HG03064 (cell line): Measurements from ENCODE around the gene EEF1AKMT1.
"Not testable (repeated sequence)": the region's sequence is repeated elsewhere in the genome, so short reads cannot be mapped to it uniquely, and the experiment has no call there.

ENCODE experiments used
- ATAC-seq: cut with Tn5 transposase; IDR thresholded peaks from one replicate; pipeline ENCODE4 v1.9.1; 2021; ENCODE audit warnings: low read depth; ENCODE audit not compliant: unreplicated experiment

Gene EEF1AKMT1

DNA sequence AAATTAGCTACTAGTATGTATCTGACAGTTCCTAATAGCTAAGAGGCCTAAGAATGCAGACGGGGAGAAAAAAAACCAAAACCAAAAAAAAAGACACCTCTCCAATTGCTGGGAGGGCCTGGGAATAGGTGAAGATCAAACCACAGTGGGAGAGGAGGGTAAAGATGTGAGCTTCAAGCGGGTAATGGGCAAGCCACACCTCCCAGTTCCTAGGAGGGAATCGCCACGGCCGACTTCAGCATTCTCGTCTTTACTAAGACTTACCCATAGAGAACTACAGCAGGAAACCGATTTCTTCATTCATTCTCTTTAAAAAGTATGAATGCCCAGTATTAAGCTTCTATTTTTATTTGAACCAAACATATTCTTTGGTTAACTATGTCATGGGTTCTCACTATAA is 5.6 kb upstream of the EEF1AKMT1 start:
- no peak for ATAC-seq

DNA sequence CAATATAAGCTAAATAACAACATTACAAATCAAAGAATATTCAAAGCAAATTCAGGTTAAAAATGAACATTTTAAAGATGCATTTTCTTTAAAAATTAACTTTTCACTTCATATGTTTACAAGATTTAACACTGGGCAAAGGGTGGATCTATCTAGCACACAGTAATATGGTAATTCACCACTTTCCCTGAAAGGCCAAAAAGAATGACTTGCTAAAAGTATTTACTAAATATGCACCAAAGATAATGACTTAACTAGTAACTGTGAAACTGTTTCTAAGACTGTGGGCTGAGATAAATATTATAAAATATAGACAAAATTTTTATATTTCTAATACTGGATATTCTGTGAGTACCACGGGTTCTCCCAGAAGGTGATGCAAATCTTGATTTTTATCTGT is 4.5 kb upstream of the EEF1AKMT1 start:
- no peak for ATAC-seq

DNA sequence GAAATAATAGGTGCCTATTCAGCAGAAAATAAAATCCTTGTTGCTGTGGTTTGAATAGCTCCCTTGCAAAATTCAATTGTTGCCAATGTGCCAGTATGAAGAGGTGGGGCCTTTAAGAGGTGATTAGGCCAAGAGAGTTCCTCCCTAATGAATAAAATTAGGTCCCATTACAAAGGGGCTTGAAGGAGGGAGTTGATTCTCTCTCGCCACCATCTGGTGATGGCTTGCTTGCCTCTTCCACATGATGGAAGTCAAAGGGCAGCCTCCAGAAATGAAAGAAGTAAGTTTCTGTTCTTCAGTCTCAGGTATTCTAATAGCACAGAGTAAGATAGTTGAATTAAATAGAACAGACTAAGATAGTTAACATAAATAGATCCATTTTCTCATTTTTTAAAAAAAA is 3.0 kb upstream of the EEF1AKMT1 start:
- ATAC-seq = no peak

DNA sequence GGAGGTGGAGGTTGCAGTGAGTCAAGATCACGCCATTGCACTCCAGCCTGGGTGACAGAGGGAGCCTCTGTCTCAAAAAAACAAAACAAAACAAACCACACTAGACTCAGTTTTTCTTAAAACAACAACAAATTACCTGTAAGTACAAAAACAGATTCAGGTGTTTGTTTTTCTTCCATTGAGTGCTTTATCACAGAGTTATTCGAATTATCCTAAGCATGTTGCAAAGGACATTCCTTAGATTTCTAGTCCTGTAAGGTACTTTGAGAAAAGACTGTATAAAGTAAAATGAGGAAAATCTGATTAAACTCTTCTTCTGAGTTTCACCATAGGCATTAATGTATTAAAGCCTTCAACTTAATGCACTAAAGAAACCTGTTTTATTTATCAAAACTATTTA is 2.2 kb upstream of the EEF1AKMT1 start:
- no peak for ATAC-seq

GRCh38 chr13:20774746-20775145 is 985 bp upstream of the EEF1AKMT1 start:
- no peak for ATAC-seq

- no peak for ATAC-seq
Observed at GRCh38 chr13:20772401-20773131, 1.2 kb downstream of the EEF1AKMT1 start.

GRCh38 chr13:20769834-20770233 is 3.9 kb downstream of the EEF1AKMT1 start:
- ATAC-seq = no peak

DNA sequence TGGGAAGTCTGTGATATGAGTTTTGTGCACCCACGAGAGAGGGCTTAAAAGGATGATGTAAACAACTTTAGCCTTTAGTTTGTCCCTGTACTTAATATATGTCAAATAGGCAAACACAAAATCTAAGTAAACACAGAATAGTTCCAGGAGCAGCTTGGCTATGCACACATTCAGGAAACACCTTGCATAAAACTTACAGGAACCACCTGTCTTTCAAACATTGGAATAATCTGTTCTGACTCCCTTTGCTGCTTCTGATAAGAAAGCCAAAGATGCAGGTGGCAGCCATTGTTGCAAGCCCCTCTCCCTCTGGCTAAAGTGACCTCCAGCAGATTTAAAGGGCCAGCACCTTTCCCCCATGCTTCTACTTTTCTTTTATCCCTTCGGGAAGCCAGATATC is 4.7 kb downstream of the EEF1AKMT1 start:
- no peak for ATAC-seq

- no peak for ATAC-seq
Observed at GRCh38 chr13:20767309-20767943, 6.3 kb downstream of the EEF1AKMT1 start.

DNA sequence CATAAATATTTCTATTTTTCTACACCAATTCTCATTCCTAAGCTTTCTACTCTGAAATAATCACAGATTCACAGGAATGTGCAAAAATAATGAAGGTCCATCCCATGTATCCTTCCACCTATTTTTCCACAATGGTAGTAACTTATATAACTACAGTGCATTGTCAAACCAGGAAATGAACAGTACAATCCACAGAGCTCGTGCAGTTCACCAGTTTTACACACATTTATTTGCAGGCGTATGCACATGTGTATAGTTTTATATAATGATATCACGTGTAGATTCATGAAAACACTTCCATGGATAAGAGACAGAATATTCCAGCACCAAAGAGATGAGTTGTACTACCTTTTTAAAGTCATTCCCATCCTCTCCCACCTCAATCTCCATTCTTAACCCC is 12.9 kb downstream of the EEF1AKMT1 start:
- ATAC-seq = no peak

DNA sequence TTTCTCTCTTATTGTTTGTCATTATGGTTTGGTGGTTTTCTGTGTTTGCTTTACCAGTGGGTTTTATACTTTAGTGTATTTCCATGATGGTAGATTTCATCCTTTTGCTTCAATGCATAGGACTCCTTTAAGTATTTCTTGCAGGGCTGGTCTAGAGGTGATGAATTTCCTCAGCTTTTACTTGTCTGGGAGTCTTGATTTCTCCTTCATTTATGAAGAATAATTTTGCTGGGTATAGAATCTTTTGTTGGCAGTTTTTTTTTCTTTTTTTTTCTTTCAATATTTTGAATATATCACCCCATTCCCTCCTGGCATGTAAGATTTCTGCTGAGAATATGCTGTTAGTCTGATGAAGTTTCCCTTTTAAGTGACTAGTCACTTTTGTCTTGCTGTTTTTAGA is 19.8 kb downstream of the EEF1AKMT1 start:
- ATAC-seq = no peak

- ATAC-seq = no peak
Observed at GRCh38 chr13:20749377-20749776, 24.4 kb downstream of the EEF1AKMT1 start.

DNA sequence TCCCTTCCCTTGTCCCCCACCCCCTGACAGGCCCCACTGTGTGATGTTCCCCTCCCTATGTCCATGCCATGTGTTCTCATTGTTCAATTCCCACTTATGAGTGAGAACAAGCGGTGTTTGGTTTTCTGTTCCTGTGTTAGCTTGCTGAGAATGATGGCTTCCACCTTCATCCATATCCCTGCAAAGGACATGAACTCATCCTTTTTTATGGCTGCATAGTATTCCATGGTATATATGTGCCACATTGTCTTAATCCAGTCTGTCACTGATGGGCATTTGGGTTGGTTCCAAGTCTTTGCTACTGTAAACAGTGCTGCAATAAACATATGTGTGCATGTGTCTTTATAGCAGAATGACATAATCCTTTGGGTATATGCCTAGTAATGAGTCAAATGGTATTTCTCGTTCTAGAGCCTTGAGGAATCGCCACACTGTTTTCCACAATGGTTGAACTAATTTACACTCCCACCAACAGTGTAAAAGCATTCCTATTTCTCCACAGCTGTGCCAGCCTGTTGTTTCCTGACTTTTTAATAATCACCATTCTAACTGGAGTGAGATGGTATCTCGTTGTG is 29.8 kb downstream of the EEF1AKMT1 start:
- not testable (repeated sequence) for ATAC-seq

DNA sequence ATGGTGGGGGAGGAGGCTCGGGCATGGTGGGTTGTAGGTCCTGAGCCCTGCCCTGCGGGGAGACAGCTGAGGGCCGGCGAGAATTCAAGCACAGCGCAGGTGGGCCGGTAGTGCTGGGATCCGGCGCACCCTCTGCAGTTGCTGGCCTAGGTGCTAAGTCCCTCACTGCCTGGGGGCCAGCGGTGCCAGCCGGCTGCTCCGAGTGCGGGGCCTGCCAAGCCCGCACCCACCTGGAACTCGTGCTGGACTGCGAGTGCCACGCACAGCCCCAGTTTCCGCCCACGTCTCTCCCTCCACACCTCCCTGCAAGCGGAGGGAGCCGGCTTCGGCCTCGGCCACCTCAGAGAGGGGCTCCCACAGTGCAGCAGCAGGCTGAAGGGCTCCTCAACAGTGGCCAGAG is 33.7 kb downstream of the EEF1AKMT1 start:
- ATAC-seq = no peak

DNA sequence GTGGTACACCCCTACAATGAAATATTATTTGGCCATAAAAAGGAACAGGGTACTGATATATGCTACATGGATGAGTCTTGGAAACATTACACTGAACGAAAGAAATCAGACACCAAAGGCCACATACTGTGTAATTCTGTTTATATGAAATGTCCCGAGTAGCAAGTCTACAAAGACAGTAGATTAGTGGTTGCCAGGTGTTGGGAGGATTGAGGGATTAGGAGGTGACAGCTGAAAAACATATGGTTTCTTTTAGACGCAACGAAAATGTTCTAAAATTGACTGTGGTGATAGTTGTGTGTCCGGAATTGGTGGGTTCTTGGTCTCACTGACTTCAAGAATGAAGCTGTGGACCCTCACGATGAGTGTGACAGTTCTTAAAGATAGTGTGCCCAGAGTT is 35.1 kb downstream of the EEF1AKMT1 start:
- no peak for ATAC-seq

DNA sequence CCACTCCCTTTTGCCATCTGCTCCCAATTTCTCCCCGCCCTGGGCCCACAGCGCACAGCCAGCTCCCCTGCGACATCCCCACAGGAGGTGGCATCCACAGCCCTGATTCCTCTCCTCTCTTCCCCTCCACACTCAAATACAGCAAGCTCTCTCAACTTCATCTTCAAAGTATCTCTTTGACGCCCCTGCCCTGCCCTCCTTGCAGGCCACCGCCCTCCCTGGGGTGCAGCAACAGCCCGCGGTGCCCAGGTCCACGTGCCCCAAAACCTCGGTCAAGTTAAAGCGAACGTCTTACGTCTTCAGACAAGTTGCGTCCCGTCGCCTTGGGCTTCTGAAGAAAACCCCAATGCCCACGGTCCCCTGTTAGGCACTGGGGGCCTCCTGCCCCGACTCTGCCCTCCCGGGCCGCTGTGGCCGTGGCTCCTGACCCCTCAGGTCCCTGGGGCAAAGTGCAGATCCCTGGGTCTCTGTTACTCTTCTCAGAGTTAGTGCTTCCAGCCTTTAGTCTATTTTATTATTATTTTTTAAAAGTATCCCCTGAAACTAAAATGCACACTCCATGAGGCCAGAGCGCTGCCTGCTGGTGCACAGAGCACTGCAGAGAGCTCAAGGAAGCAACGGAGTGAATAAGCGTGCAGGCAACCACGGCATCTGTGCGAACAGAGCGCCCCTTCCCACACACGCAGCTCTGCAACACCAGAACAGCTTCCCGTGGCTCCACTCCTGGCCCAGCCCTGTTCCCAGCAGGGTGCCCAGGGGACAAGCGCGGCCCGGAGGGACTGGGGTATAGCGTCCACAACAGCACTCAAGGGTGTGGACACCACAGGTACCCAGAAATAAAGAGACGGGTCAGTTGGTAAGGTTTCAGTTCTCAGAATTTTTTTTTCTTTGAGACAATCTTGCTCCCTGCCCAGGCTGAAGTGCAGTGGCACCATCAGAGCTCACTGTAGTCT is 43.9 kb downstream of the EEF1AKMT1 start:
- no peak for ATAC-seq

DNA sequence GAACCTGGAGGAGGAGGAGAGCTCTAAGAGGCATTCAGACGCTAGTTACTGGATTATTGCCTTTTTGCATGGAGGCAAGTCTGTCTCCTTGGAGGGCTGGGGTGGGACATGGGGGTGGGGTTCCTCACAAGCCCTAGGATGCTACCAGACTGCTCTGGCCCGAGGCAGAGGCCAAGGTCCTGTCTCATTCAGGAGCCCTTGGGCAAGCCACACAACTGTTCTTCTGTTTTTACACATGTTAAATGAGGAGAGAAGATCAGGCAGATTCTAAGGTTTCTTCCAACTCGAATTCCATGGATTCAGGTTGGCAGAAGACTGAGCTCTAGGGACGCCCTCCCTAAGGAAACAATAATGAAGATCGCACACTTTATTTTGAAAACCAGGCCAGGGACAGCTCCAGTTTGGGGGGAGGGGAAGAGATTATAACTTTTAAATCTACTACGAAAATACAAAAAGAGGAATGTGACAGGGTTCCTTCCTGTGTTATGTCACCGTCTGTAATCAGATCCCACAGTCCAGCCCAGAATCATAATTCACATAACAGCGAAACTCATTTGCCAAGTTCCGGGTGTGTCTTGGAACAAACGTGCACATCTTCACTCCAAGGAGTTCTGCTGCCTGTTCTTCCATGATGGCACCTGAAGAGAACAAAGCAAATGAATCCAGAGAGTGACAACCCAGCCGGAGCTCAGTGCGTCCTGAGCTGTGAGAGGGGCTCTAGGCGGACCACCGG is 45.0 kb downstream of the EEF1AKMT1 start:
- no peak for ATAC-seq

DNA sequence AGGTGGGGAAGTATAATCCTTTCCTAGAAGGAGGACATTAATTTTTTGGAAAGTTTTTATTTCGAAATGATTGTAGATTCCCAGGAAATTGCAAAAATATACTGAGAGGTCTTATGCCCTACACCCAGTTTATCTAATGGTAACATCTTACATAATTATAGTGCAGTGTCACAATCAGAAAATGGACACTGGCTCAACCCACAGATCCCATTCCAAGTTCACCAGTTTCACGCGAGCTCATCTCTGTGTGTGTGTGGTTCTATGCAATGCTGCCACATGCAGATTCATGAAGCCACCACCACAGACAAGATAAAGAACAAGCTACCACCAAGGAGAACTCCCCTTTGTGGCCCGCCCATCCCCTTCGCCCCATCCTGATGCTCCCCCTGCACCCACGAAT is 45.9 kb downstream of the EEF1AKMT1 start:
- no peak for ATAC-seq

DNA sequence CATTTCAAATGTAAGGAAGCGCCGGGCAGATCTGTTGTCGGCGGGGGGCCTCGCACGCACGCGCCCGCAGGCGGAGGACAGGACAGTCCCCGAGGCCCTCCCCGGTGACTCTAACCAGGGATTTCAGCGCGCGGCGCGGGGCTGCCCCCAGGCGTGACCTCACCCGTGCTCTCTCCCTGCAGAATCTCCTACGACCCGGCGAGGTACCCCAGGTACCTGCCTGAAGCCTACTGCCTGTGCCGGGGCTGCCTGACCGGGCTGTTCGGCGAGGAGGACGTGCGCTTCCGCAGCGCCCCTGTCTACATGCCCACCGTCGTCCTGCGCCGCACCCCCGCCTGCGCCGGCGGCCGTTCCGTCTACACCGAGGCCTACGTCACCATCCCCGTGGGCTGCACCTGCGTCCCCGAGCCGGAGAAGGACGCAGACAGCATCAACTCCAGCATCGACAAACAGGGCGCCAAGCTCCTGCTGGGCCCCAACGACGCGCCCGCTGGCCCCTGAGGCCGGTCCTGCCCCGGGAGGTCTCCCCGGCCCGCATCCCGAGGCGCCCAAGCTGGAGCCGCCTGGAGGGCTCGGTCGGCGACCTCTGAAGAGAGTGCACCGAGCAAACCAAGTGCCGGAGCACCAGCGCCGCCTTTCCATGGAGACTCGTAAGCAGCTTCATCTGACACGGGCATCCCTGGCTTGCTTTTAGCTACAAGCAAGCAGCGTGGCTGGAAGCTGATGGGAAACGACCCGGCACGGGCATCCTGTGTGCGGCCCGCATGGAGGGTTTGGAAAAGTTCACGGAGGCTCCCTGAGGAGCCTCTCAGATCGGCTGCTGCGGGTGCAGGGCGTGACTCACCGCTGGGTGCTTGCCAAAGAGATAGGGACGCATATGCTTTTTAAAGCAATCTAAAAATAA is 52.1 kb downstream of the EEF1AKMT1 start:
- no peak for ATAC-seq
